NOMO-1 treated with DMSO at 0.1 percent for 48 hours (cell line): ENCODE data around the gene GOLGA2.

ENCODE experiments used
- DNase-seq: peaks from one replicate; lab custom pipeline; 2025; ENCODE audit not compliant: unreplicated experiment; lab: John Stamatoyannopoulos, UW

Gene GOLGA2

GRCh38 chr9:128214571-128215490 is 61.0 kb downstream of the GOLGA2 start:
- no peak for DNase-seq

- no peak for DNase-seq
These were observed 61.9 kb downstream of the GOLGA2 start for GRCh38 chr9:128213746-128214497.

- no peak for DNase-seq
These were observed 63.9 kb downstream of the GOLGA2 start for GRCh38 chr9:128211981-128212281.

- DNase-seq = no peak
These were observed 64.4 kb downstream of the GOLGA2 start for GRCh38 chr9:128211186-128211980.

- no peak for DNase-seq
These were observed 66.7 kb downstream of the GOLGA2 start for GRCh38 chr9:128208946-128209669.

GRCh38 chr9:128208386-128208785 is 67.4 kb downstream of the GOLGA2 start:
- no peak for DNase-seq

- peak; percentile 32 for DNase-seq
These were observed 68.6 kb downstream of the GOLGA2 start for GRCh38 chr9:128206916-128207910.

- no peak for DNase-seq
These were observed 69.3 kb downstream of the GOLGA2 start for GRCh38 chr9:128206484-128206883.
